ENCODE measurements around the gene CHD5.
A peak's percentile ranks its signal among the peaks of the same experiment; 100 is the strongest.

Gene CHD5

DNA sequence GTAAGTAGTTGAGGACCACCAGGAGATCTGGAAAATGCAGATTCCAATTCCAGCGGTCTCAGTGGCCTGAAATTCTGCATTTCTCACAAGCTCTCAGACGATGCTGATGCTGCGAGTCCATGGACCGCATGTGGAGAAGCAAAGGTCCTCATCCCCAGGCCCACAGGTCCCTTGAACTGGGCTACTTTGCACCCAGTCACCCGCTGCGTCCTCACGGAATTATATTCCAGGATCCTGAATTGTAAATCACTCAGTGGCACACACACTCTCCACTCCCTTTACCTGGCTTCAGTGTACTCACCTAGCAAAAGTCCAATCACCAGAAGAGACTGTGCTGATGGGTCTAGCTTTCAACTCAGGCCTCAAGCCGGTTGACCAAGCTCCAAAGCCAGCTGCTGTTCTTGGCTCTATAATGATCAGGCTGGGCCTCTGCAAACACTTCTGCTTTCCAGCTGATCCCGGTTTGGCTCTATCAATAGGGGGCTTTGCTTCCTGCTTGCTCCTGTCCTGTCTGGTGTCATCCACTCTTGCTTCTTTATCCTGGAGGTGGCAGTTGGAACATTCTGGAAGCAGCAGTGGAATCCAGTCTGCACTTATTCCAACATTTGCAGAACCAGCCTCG, 20.2 kb upstream of the CHD5 start:
- no peak for DNase-seq

DNA sequence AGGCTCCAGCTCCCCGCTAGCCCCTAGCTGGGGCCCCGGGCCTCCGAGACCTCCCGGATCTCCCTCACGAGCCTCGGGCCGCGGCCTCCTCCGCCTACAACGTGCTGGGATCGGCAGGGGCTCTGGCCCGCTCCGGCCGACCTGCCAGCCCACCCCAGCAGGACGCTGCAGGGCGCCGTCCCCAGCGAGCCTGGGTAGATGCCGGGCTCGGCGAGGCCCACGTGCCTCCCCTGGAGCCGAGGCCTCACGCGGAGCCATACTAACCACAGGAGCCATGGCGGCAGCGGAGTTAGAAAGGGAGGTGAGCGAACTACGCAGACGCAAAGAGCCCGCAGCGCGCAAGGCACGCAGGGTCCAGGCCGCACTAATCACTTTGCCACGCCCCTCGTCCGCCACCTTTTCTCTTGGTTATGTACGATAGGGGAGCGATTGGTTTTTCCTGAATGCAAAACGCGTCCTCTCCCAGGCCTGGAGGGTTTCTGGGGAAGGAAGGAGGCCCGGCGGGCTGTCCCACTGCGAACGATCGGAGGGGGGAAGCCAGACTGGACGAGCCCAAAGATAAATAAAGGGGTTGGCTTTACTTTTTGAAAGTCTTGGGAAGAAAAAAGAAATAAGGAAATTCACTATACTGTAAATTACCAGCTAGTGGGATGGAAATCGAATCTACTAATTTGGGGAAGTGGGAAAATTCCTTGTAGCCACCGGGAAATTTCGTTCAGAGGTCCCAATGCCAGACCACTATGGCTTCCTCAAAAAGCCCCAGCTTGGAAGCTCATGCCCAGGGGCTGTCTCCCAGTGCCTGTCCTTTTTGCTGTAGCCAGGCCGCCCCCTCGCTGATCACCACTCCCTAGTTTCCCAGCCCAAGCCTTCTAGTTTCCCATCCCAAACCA, 19.4 kb upstream of the CHD5 start, which contains the start of gene RPL22:
TSS of gene RPL22 (minus strand) at position 298 of the 890 bp plus-strand sequence. CDS start at position 276, 22 bp downstream.
- peak; percentile 99 for DNase-seq

DNA sequence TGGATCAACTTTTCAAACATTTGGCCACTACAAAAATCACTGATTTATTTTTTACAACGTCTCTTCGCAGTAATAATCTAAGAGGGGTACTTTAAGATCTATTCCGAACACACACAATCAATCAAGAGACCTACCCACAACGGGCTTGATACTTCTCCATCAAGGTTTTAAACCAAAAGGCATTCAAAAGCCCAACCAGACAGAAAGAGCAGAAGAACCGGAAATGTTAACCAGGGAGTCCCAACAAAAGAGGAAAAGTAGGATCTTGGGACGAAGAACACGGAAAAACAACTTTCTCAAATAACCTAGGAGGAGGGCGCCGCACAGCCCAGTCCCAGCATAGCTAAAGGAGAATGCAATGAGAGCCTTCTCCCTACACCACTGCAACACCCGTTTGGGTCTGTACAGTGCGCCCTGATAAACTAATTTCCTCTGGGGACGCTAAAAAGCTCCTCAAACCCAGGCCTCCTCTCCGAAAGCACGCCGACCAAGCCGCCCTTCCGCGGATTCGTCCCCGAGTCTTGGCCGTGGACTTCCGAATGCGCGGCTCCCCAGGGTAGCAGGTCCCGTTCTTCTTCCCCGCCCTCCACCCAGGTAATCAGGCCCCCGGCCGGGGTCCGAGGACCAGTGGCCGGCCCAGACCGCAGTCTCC, 18.7 kb upstream of the CHD5 start:
- peak; percentile 46 for DNase-seq

DNA sequence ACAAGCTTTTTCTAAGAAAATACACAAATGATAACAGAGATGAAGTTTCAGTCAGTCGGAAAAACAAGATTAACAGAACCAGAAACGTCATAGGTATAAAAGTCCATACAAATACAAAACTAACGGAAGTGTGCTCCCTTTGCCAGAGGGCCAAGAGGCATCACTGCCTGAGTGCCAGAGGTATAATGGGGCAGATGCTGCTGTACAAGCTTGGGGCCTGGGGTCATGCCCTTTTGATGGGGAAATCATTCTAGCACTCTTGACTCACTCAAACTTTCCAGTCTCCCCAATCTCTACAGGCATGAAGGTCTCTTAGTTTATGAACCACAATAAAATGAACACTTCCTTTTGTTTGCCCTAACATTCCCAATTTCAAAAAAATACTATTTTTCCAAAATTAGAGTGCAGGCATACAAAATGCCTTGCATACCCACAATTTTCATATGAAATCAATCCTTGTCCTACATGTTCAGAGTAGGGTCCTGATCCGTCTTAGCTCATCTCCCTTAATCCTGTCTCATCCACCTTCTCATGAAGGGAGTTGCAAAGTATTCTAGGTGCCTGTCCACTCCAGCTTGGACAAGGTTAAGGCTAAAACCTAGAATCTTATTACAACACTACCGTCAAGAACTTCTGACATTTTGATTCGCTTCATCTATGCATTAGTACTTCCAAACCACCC, 17.8 kb upstream of the CHD5 start:
- no peak for DNase-seq

DNA sequence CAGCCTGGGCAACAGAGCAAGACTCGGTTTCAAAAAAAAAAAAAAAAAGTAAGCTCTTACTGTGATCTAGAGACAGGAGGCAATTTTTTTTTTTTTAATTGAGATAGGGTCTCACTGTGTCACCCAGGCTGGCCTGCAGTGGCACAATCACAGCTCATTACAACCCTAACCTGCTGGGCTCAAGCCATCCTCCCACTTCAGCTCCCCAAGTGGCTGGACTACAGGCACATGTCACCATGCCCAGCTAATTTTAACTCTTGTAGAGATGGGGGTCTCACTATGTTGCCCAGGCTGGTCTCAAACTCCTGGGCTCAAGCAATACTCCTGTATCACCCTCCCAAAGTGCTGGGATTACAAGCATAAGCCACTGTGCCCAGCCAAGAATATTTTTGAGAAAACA, 11.8 kb upstream of the CHD5 start:
- DNase-seq: no peak

DNA sequence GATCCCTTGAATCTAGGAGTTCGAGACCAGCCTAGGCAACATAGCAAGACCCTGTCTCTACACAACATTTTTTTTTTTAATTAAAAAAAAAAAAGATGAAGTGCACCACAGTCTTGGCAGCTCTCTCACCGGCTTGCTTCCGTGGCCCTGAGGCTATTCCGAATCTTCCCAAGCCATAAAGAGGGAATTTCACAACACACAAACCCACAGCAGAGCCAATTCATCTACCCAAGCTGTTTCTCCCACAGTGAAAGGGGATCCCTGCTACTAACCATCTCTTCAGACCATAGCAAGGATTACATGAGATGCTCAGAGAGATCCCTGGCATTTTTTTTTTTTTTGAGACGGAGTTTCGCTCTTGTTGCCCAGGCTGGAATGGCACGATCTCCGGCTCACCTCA, 8.3 kb upstream of the CHD5 start:
- DNase-seq: no peak

DNA sequence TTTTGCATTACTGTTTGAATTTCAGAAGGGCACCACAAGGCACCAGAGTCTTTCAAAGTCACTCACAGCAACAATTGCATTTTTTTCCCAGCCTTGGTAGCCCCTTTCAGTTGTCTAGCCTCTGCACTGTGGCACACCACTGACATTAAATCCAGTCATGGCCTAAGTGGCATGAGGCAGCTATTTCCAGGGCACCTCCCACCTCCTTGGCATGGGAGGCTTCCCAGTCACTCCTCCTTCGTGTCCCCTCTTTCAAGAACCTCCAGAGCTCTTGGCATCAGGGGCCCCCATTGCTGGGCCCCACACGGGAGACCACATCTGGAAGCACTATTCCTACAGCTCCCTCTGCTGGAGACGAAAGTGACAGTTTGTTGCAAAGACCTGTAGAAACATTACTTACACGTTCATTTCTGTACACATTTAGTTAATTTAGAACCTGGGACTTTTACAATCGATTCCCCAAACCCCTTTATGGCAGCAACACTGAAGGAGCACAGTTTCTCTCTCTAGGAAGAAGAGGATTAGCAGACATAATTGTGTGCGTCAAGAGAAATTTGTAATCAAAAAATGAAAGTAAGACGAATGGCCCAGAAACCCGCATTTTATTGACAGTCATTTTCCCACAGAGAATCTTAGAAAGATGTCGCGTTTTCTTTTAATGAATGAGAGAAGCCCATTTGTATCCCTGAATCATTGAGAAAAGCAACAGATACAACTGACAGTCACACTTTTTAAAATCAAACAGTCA, 5.7 kb upstream of the CHD5 start:
- peak; percentile 48 for DNase-seq

DNA sequence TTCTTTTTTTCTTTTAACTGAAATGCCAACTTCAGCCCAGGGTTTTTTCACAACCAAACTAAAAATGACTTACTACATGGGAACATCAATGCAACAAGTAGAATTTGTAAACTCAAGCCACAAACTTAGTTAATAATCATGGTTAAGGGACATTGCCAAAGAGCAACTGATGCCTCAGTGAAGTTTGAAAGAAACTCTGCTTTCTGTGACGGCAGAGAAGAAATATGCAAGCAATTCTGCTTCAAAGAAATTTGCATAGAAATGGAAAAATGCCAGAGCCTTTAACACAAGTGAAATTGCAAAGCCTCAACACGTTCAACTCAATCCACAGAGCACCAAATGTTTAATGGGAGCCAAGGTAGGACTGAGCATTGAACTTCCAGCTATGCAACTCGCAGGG, 5.0 kb upstream of the CHD5 start:
- DNase-seq: no peak

DNA sequence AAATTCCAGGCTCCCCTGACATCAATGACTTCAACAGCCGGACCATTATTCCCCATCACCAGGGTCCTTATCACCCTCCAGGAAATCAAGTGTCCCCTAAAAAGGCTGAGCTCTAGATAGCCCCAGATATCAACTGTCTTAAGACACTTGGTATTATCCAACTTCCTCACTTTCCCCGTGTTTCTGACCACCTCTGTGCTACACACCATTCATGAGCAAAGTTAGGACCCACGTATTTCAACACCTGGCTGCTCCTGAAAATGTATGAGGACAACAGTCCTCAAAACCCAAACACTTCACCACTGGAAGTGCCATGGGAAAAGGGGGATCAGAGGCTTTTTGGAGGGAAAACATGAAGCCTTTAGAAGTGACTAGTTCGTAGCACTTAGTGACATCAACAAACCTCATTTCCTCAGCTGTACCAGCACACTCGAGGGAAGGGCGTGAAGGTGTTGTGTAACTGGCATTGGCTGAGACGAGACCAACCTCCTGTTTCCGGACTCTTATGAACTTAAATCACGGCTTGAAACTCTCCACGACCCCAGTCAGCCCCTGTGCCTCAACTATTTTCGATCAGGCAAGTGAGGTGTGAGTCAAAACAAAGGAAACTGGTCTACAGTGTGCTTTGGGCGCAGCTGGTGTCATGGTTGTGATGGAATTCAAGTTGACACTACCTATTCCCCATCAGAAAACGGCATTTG, 4.1 kb upstream of the CHD5 start:
- DNase-seq: no peak

DNA sequence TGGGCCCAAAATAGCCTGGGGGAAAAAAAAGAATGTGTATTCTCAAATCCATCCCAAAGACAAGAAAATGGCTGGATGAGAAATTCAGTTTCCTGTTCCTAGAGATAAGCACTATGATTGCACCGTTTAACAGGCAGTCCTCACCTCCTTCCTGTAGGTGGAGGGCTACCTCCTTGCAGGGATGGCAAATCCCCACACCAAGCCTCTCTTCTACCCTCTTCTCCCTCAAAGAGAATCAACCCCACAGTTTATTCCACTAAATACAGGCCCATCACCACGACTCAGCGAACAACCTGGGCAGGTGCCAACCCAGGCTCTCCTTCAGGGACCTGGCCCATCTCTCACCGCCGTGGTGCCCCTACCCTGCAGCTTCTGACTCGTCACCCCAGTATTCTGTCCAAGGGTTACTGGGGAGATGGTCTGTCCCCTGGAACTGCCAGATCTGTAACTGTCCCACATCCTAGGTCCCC, 3.4 kb upstream of the CHD5 start:
- DNase-seq: no peak

DNA sequence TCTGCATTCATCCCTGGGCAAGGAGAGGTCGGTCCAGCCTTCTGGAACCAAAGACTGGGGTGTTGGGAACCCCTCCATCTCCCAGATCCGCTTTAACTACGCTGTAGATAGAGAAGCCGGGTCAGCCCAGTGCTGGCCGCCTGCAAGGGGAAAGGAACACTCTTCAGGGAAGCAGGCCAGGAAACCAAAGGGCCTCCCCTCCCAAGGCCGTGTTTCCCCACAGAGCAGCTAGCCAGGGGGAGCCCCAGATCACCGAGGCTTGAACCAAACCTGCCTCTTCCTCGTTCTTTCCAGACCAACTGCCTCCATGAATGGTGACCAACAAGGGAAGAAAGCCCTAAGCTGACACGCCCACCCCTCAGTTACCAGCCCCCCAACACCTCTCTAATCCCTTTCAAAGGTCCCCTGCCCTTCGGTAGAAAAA, 1.2 kb upstream of the CHD5 start:
- DNase-seq: no peak

DNA sequence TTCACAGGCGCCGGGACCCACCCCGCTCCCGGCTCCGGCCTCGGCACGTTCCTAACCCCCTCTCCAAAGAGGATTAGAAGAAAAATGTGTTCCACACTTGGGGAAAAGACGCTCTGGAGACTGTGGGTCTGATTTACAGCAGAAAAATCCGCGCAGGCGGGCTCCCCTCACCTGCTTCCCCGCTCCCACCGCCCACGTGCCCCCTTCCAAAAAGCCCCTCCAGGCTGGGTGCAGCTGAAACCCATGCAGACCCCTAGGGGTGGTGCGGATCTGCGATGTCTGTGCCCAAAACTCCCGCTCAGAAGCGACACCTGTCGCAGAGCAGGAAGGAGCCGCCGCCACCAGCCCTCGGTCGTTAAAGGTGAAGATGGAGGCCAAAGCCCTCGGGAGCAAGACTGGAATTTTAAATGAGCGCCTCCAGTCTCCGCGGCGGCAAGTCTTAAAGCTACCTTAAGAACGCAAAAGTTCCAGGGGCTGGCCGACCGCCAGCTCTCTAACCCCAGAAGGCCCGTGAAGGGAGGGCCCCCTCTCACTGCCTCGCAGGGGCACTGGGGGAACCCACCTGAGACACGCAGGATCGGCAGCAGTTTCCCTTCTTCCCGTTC, 688 bp upstream of the CHD5 start:
- DNase-seq: no peak

DNA sequence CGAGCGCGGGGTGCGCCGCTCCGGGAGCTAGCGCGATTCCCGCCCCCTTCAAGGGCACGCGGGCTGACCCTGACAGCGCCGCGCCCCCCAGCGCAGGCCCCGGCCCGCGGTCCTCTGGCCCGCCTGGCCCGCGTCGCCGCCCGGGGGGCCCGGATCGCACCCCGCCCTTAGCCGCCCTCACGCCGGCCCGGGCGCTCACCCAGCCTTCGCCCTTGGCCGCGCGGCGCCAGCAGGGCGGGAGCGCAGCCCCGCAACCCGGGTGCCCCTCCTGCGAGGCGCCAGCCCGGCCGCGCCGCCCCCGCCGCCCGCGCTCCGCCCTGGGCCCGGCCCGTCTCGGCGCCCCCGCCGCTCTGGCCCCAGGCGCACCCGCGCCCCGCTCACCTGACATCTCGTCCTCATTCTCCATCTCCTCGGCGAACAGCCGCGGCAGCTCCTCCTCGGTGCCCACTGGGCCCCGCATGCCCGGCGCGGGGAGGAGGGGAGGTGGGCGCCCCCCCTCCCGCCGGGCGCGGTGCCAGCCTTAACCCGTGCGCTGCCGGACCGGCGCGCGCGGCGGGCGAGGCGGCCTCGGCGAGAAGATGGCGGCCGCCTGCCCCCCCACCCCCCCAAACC, 451 bp downstream of the CHD5 start:
- no peak for DNase-seq

DNA sequence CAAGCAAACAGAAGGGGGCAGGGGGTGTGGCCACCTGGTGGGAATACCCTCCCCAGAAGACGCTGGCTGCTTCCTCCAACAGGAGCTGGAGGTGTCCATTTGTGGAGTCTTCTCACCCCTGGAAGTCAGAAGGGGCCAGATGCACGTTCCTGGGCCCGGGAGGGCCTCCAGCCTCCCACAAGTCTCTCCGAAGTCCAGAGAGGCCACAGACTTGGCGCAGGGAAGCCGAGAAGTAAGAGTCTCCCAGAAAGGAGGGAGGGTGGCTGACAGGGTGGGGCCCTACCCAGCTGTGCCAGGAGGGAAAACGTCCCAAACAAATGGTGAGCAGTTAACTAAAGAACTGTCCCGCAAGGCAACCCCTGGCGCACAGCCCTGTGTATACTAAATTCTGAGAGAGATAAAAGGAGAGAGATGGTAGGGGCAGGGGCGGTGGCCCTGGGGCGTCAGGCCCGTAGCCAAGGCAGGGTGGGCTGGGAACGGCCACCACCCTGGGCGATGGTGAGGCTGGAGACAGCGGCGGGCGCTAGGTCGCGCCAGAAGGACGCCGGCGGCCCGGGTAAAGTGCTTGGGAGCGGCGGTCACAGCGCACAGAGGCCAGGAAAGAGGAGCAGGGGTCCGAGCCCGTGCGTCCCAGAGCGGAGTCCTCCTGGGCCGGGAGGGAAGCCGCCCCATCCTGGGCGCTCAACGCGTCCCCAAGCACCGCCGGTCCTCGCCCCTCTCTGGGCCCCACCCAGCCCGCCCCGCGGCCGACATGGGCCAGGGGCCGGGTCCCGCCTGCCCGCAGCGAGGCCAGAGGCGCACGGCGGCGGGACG, 1.2 kb downstream of the CHD5 start:
- DNase-seq: no peak

DNA sequence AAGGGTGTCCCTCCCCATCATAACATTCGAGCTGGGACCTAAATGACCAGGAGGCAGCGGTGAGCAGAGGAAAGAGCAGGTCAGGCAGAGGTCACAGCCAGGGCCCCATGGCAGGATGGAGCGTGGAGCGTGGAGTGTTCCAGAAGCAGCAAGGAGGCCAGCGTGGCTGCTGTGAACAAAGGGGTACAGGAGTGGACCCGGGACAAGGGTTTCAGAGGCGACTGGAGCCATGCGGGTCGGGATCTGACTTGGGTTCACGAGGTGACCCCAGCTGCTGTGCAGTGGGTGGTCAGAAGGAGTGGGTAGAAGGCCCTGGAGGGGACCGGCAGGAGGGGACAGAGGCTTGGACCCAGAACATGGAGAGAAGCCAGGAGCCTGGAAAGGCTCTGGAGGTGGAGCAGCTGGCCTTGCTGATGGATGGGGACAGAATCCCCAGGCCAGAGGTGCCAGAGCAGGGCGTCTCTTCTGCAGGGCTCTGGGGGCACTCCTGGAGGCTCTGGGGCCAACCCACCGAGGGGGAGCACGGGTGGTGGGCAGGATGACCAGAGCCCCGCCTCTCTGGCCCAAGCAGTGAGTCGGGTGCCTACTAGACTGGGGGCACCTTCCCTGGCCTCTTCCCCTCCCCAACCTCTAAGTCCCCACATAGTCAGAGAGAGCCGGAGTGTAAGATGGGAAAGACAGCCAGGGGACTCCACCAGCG, 2.3 kb downstream of the CHD5 start:
- no peak for DNase-seq

DNA sequence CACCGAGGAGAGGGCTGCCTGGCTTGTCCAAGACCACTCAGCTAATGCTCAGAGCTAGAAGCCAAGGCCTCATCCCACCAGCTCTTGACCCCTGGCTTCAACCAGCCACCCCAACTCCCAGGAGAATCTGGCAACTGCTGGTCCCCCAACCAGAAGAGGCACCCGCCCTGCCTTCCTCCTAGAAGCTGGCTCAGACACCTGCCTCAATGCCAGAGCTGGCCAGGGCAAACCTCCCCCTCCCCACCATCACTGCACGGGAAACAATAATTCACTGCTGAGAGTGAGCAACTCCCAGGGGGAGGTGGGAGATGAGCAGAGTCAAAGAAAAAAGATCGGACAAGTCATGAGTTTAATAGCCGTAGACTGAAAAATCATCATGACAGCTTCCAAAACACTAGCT, 3.3 kb downstream of the CHD5 start:
- DNase-seq: no peak

DNA sequence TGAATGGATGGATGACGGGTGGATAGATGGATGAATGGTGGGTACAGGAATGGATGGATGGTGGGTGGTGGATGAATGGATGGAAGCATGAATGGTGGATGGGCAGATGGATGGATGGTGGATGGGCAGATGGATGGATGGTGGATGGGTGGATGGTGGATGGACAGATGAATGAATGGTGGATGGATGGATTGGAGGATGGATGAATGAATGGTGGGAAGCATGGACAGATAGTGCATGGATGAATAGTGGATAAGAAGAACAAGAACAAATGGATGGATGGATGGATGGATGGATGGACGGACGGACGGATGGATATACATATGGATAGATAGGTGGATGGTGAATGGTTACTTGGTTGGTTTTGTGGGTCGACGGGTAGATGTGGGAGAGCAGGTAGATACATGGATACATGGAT, 4.7 kb downstream of the CHD5 start:
- no peak for DNase-seq

DNA sequence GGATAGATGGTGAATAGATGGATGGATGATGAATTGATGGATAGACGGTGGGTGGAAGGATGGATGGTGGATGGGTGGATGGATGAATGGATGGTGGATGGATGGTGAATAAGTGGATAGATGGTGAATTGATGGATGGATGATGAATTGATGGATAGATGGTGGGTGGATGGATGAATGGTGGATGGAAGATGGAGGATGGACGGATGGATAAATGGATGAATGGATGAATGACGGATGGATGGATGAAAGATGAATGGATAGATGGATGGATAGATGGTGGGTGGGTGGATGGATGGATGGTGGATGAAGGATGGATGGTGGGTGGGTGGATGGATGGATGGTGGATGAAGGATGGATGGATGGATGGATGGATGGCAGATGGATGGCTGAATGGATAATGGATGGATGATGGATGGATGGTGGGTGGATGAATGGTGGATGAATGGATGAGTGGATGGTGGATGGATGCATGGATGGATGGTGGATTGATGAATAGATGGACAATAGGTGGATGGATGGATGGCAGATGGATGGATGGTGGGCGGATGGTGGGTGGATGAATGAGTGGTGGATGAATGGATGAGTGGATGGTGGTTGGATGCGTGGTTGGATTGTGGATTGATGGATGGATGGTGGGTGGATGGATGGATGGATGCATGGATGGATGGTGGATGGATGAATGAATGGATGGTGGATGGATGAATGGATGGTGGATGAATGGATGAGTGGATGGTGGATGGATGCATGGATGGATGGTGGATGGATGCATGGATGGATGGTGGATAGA, 5.3 kb downstream of the CHD5 start:
- no peak for DNase-seq
